Skeletal muscle tissue (tissue), 4 donors: Measurements from ENCODE around the gene GLB1L. TPM values are rescaled to one million over a fixed set of nuclear protein-coding genes. Genes with fewer than 3 reads are reported as not detected.

Source experiments
- H3K27ac ChIP-seq: one replicate; pipeline ENCODE4 v1.7.0; 2013; ENCODE audit warnings: mild to moderate bottlenecking, low read depth, low read length, inconsistent platforms
- H3K27me3 ChIP-seq, 3 donors: one replicate each; pipeline ENCODE4 v1.7.0; 2013; ENCODE audit warnings: low read length in 3 of 3; ENCODE audit not compliant: control insufficient read depth in 3 of 3, insufficient read depth in 3 of 3
- H3K36me3 ChIP-seq, 3 donors: one replicate each; pipeline ENCODE4 v1.7.0; 2013; ENCODE audit warnings: low read length in 3 of 3; ENCODE audit not compliant: control insufficient read depth in 3 of 3, insufficient read depth in 3 of 3
- H3K4me1 ChIP-seq, 3 donors: one replicate each; pipeline ENCODE4 v1.7.0; 2013; ENCODE audit warnings: low read length in 3 of 3, mild to moderate bottlenecking in 3 of 3; ENCODE audit not compliant: control insufficient read depth in 3 of 3, insufficient read depth in 3 of 3
- H3K4me3 ChIP-seq, 3 donors: one replicate each; pipeline ENCODE4 v1.7.0; 2013; ENCODE audit warnings: low read length in 3 of 3
- H3K9ac ChIP-seq, 3 donors: one replicate each; pipeline ENCODE4 v1.7.0; 2013; ENCODE audit warnings: low read length in 3 of 3, mild to moderate bottlenecking in 3 of 3, moderate library complexity in 2 of 3, low read depth in 1 of 3
- H3K9me3 ChIP-seq, 3 donors: one replicate each; pipeline ENCODE4 v1.7.0; 2013; ENCODE audit warnings: low read length in 3 of 3; ENCODE audit not compliant: control insufficient read depth in 3 of 3
- total RNA-seq: library from RNA; depleted of rRNA; stranded (reverse); fragments of >200 nt; gene quantifications from one replicate; pipeline ENCODE4 v1.2.3, GENCODE V29; 2014
- donor health status: Osteomylitis.

GLB1L gene
- total RNA-seq, 1 donor from 2014 or later = 13.0 TPM

- Histone ChIP-seq H3K9me3 (no peaks in the 10 kb centered on the region), H3K27me3 (peaks cover 0 to 8% (median 4%) of the 10 kb centered on the region in 3 donors), H3K4me1 (peaks cover 46 to 60% (median 48%) of the 10 kb centered on the region in 3 donors), H3K27ac (peak within 1 kb of the TSS; percentile 96), H3K4me3 (peak within 1 kb of the TSS; percentile 83 to 92 (median 91)), H3K36me3 (peaks cover 29 to 31% (median 30%) of the 10 kb centered on the region in 3 donors), H3K9ac (peak within 1 kb of the TSS; percentile 79 to 96 (median 92))
Measured at GRCh38 chr2:219253753-219254589, 8.7 kb upstream of the GLB1L start, which contains the start of gene TUBA4A. TSS of gene TUBA4A (minus strand) at chr2:219253918. CDS start at chr2:219253858, 60 bp downstream.

GRCh38 chr2:219252900-219253752, 7.9 kb upstream of the GLB1L start, which contains the start of gene TUBA4B:
TSS of gene TUBA4B (plus strand) at chr2:219253243. CDS start at chr2:219253408, 165 bp downstream.
- H3K4me3 ChIP-seq = peak within 1 kb of the TSS; percentile 83 to 92 (median 91)
- H3K27me3 ChIP-seq = peaks cover 0 to 4% (median 4%) of the 10 kb centered on the region in 3 donors
- H3K9me3 ChIP-seq = no peaks in the 10 kb centered on the region
- peaks cover 34 to 39% (median 39%) of the 10 kb centered on the region in 3 donors for H3K36me3 ChIP-seq
- peaks cover 54 to 69% (median 55%) of the 10 kb centered on the region in 3 donors for H3K4me1 ChIP-seq
- H3K9ac ChIP-seq = peak within 1 kb of the TSS; percentile 79 to 96 (median 92)
- peak within 1 kb of the TSS; percentile 96 for H3K27ac ChIP-seq

- Histone ChIP-seq H3K9me3 (no peaks in the 10 kb centered on the region), H3K27ac (peak overlapping the region; percentile 96), H3K4me1 (peaks cover 60 to 75% (median 61%) of the 10 kb centered on the region in 3 donors), H3K36me3 (peaks cover 39 to 45% (median 44%) of the 10 kb centered on the region in 3 donors), H3K4me3 (peak overlapping the region; percentile 83 to 92 (median 91)), H3K27me3 (peaks cover 0 to 4% (median 4%) of the 10 kb centered on the region in 3 donors), H3K9ac (peak overlapping the region; percentile 79 to 96 (median 84))
Measured at GRCh38 chr2:219252570-219252899, 7.3 kb upstream of the GLB1L start.

- H3K4me3 ChIP-seq = peak overlapping the region; percentile 83 to 92 (median 91)
- peak overlapping the region; percentile 79 to 96 (median 84) for H3K9ac ChIP-seq
- H3K27ac ChIP-seq = peak overlapping the region; percentile 96
- peaks cover 40 to 48% (median 46%) of the 10 kb centered on the region in 3 donors for H3K36me3 ChIP-seq
- no peaks in the 10 kb centered on the region for H3K9me3 ChIP-seq
- peaks cover 65 to 79% (median 66%) of the 10 kb centered on the region in 3 donors for H3K4me1 ChIP-seq
- peaks cover 0 to 4% (median 4%) of the 10 kb centered on the region in 3 donors for H3K27me3 ChIP-seq
Measured at GRCh38 chr2:219252084-219252483, 6.8 kb upstream of the GLB1L start.

- Histone ChIP-seq H3K9ac (peak overlapping the region; percentile 64 to 96 (median 79)), H3K4me3 (peak overlapping the region; percentile 83 to 92 (median 91)), H3K36me3 (peaks cover 40 to 48% (median 46%) of the 10 kb centered on the region in 3 donors), H3K27me3 (peaks cover 0 to 4% (median 4%) of the 10 kb centered on the region in 3 donors), H3K4me1 (peaks cover 65 to 84% (median 70%) of the 10 kb centered on the region in 3 donors), H3K9me3 (no peaks in the 10 kb centered on the region), H3K27ac (peak overlapping the region; percentile 96)
Measured at GRCh38 chr2:219251656-219252055, 6.4 kb upstream of the GLB1L start.

- peaks cover 40 to 48% (median 46%) of the 10 kb centered on the region in 3 donors for H3K36me3 ChIP-seq
- peak overlapping the region; percentile 44 to 96 (median 63) for H3K9ac ChIP-seq
- H3K27ac ChIP-seq = peak overlapping the region; percentile 71
- H3K4me1 ChIP-seq = peaks cover 74 to 97% (median 78%) of the 10 kb centered on the region in 3 donors
- peaks cover 0 to 4% (median 4%) of the 10 kb centered on the region in 3 donors for H3K27me3 ChIP-seq
- no peaks in the 10 kb centered on the region for H3K9me3 ChIP-seq
- H3K4me3 ChIP-seq = peak overlapping the region; percentile 17 to 92 (median 91)
Measured at GRCh38 chr2:219250049-219250781, 5.0 kb upstream of the GLB1L start.

- Histone ChIP-seq H3K4me1 (peaks cover 77 to 99% (median 81%) of the 10 kb centered on the region in 3 donors), H3K36me3 (peaks cover 40 to 48% (median 46%) of the 10 kb centered on the region in 3 donors), H3K4me3 (peak overlapping the region; percentile 17 to 92 (median 91)), H3K27me3 (peaks cover 0 to 2% (median 0%) of the 10 kb centered on the region in 3 donors), H3K27ac (peak overlapping the region; percentile 71), H3K9ac (peak overlapping the region; percentile 44 to 96 (median 63)), H3K9me3 (no peaks in the 10 kb centered on the region)
Measured at GRCh38 chr2:219249203-219249980, 4.1 kb upstream of the GLB1L start.

- peak overlapping the region; percentile 44 to 96 (median 63) for H3K9ac ChIP-seq
- H3K27me3 ChIP-seq = no peaks in the 10 kb centered on the region
- H3K36me3 ChIP-seq = peaks cover 40 to 48% (median 46%) of the 10 kb centered on the region in 3 donors
- peaks cover 72 to 95% (median 77%) of the 10 kb centered on the region in 3 donors for H3K4me1 ChIP-seq
- H3K27ac ChIP-seq = peak overlapping the region; percentile 71
- no peaks in the 10 kb centered on the region for H3K9me3 ChIP-seq
- peak overlapping the region; percentile 17 to 92 (median 91) for H3K4me3 ChIP-seq
Measured at GRCh38 chr2:219248845-219249202, 3.6 kb upstream of the GLB1L start.
